GM10266 (cell line): ENCODE results near the gene MEG3.

ENCODE experiments used
- DNase-seq: peaks from one replicate; pipeline ENCODE4 v3.0.0; 2012; ENCODE audit errors: extremely low spot score
- CTCF ChIP-seq: IDR thresholded peaks from 2 replicates; pipeline ENCODE4 v1.5.1; 2012; ENCODE audit warnings: mild to moderate bottlenecking, low read depth; ENCODE audit not compliant: control insufficient read depth, insufficient read depth; ENCODE audit errors: missing control alignments

MEG3 gene

GRCh38 chr14:100784523-100785337 is 41.2 kb upstream of the MEG3 start:
- TF ChIP-seq CTCF = no peak
- DNase-seq = no peak

GRCh38 chr14:100785338-100785615 is 40.6 kb upstream of the MEG3 start:
- no peak for TF ChIP-seq CTCF
- no peak for DNase-seq

- TF ChIP-seq CTCF = no peak
- DNase-seq = no peak
These were observed 40.3 kb upstream of the MEG3 start for GRCh38 chr14:100785626-100786025.

- TF ChIP-seq CTCF = no peak
- DNase-seq = no peak
These were observed 39.8 kb upstream of the MEG3 start for GRCh38 chr14:100786131-100786530.

GRCh38 chr14:100786576-100787219 is 39.2 kb upstream of the MEG3 start:
- DNase-seq = no peak
- no peak for TF ChIP-seq CTCF

- DNase-seq = no peak
- no peak for TF ChIP-seq CTCF
These were observed 38.3 kb upstream of the MEG3 start for GRCh38 chr14:100787659-100788058.

GRCh38 chr14:100788517-100788916 is 37.4 kb upstream of the MEG3 start:
- no peak for DNase-seq
- TF ChIP-seq CTCF = no peak
